ENCODE data around the gene YPEL2. TPM values are rescaled to one million over a fixed set of nuclear protein-coding genes. Genes with fewer than 3 reads are reported as not detected.

The YPEL2 gene
- total and polyA plus RNA-seq, 2 of the 13 experiments (the other 11 are each of a cell fraction or from before 2014, with no cell fraction given) = 8.5 to 21.1 TPM

GRCh38 chr17:59392973-59393679 is 61.7 kb downstream of the YPEL2 start (continued):
- TF ChIP-seq PPARG (CRISPR knock-in tag; conservative IDR thresholded peaks at IDR 0.05) = peak; percentile 30; the same call in 1 of the 2 replicates
- TF ChIP-seq ZNF720 (CRISPR knock-in tag; IDR thresholded peaks at IDR 0.05) = no peak
- TF ChIP-seq SAP130 (CRISPR knock-in tag; IDR thresholded peaks at IDR 0.05; ENCODE audit: low read depth) = peak; percentile 36; the same call in 1 of the 2 replicates
- no peak for TF ChIP-seq GTF3A (CRISPR knock-in tag; conservative IDR thresholded peaks at IDR 0.05)
- no peak for TF ChIP-seq HOXA3 (CRISPR knock-in tag; IDR thresholded peaks at IDR 0.05)
- no peak for TF ChIP-seq ZNF556 (CRISPR knock-in tag; IDR thresholded peaks at IDR 0.05; ENCODE audit: borderline replicate concordance)
- TF ChIP-seq ZNF121 (CRISPR knock-in tag; IDR thresholded peaks at IDR 0.05) = no peak
- no peak for TF ChIP-seq XBP1 (CRISPR knock-in tag; IDR thresholded peaks at IDR 0.05)
- TF ChIP-seq ZNF563 (CRISPR knock-in tag; IDR thresholded peaks at IDR 0.05) = no peak
- TF ChIP-seq KLF6 (CRISPR knock-in tag; IDR thresholded peaks at IDR 0.05) = no peak
- TF ChIP-seq ZNF605 (CRISPR knock-in tag; IDR thresholded peaks at IDR 0.05) = 0 out of 2 replicates have a peak, but pooled peaks have one; percentile 31
- TF ChIP-seq, protein P1, sequence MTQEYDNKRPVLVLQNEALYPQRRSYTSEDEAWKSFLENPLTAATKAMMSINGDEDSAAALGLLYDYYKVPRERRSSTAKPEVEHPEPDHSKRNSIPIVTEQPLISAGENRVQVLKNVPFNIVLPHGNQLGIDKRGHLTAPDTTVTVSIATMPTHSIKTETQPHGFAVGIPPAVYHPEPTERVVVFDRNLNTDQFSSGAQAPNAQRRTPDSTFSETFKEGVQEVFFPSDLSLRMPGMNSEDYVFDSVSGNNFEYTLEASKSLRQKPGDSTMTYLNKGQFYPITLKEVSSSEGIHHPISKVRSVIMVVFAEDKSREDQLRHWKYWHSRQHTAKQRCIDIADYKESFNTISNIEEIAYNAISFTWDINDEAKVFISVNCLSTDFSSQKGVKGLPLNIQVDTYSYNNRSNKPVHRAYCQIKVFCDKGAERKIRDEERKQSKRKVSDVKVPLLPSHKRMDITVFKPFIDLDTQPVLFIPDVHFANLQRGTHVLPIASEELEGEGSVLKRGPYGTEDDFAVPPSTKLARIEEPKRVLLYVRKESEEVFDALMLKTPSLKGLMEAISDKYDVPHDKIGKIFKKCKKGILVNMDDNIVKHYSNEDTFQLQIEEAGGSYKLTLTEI (CRISPR knock-in tag; conservative IDR thresholded peaks at IDR 0.05) = no peak
- no peak for TF ChIP-seq AKNA (CRISPR knock-in tag; IDR thresholded peaks at IDR 0.05; ENCODE audit: borderline replicate concordance)
- no peak for TF ChIP-seq MAFG (CRISPR knock-in tag; IDR thresholded peaks at IDR 0.05)
- peak; percentile 62 for TF ChIP-seq SALL1 (CRISPR knock-in tag; IDR thresholded peaks at IDR 0.05)
- no peak for TF ChIP-seq MIER2 (CRISPR knock-in tag; IDR thresholded peaks at IDR 0.05)
- TF ChIP-seq, protein P2, sequence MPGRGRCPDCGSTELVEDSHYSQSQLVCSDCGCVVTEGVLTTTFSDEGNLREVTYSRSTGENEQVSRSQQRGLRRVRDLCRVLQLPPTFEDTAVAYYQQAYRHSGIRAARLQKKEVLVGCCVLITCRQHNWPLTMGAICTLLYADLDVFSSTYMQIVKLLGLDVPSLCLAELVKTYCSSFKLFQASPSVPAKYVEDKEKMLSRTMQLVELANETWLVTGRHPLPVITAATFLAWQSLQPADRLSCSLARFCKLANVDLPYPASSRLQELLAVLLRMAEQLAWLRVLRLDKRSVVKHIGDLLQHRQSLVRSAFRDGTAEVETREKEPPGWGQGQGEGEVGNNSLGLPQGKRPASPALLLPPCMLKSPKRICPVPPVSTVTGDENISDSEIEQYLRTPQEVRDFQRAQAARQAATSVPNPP (CRISPR knock-in tag; IDR thresholded peaks at IDR 0.05) = no peak
- TF ChIP-seq HNRNPLL (IDR thresholded peaks at IDR 0.05; ENCODE audit: low read depth, low read length, poor library complexity, severe bottlenecking) = no peak
- TF ChIP-seq, protein P3, sequence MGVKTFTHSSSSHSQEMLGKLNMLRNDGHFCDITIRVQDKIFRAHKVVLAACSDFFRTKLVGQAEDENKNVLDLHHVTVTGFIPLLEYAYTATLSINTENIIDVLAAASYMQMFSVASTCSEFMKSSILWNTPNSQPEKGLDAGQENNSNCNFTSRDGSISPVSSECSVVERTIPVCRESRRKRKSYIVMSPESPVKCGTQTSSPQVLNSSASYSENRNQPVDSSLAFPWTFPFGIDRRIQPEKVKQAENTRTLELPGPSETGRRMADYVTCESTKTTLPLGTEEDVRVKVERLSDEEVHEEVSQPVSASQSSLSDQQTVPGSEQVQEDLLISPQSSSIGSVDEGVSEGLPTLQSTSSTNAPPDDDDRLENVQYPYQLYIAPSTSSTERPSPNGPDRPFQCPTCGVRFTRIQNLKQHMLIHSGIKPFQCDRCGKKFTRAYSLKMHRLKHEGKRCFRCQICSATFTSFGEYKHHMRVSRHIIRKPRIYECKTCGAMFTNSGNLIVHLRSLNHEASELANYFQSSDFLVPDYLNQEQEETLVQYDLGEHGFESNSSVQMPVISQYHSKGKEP (CRISPR knock-in tag; IDR thresholded peaks at IDR 0.05) = no peak
